Activated naive CD4-positive, alpha-beta T cell treated with anti-CD3 and anti-CD28 coated beads for 36 hours (primary cell): ENCODE data around the gene PHACTR3. TPM values are rescaled to one million over a fixed set of nuclear protein-coding genes. Genes with fewer than 3 reads are reported as not detected.
"Not testable (repeated sequence)": the region's sequence is repeated elsewhere in the genome, so short reads cannot be mapped to it uniquely, and the experiment has no call there.

ENCODE experiments used
- CTCF ChIA-PET: fragments of 350-600 bp; sonication (Branson Sonifier 250); formaldehyde crosslinking; loops from one replicate; lab custom pipeline; 2021; ENCODE audit warnings: antibody characterized with exemption; lab: Charles Lee
- DNase-seq: peaks from one replicate; pipeline ENCODE4 v3.0.0-alpha.2; 2020
- H3K27ac Mint-ChIP-seq: one replicate; pipeline ENCODE4 v1.8.0; 2021; ENCODE audit warnings: mild to moderate bottlenecking, mixed read lengths
- H3K27me3 Mint-ChIP-seq: one replicate; pipeline ENCODE4 v1.8.0; 2021; ENCODE audit warnings: low read depth, mixed read lengths
- H3K36me3 Mint-ChIP-seq: one replicate; pipeline ENCODE4 v1.8.0; 2021; ENCODE audit warnings: low read depth, mixed read lengths
- H3K4me1 Mint-ChIP-seq: one replicate; pipeline ENCODE4 v1.8.0; 2021; ENCODE audit warnings: low read depth, mixed read lengths
- H3K4me3 Mint-ChIP-seq: one replicate; pipeline ENCODE4 v1.8.0; 2021; ENCODE audit warnings: mild to moderate bottlenecking, moderate library complexity, mixed read lengths
- H3K9me3 Mint-ChIP-seq: one replicate; pipeline ENCODE4 v1.8.0; 2021; ENCODE audit warnings: mixed read lengths
- intact Hi-C: fragments of 100-400 bp; cut with micrococcal nuclease; formaldehyde crosslinking; loops from one replicate; pipeline ENCODE4 v1.15.1; 2023
- total RNA-seq, 2 experiments: library from RNA; stranded (reverse); gene quantifications; one replicate each; pipeline ENCODE4 v1.2.3, GENCODE V29; 2021

PHACTR3 gene
- total RNA-seq, 2 experiments from 2014 or later: not detected

DNA sequence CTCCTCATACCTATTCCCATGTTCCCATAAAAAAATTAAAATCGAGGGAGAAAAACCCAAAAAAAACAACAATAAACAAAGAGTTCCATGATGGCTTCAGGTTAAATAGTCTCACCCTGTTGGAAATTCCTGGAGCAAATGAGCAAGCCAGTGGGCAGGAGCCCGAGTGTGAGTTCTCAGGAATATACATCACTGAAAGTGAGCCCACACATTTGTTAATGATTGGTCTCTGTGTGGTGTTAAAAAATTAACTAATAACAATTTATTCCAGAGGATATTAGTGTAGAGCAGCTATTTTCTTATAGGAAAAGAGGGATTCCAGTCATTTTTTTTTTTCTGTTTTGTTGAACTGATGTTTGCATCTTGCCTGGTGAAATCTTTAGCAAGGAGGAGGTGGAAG is 12.9 kb downstream of the PHACTR3 start:
- Mint-ChIP-seq H3K4me1 (no peaks in the 10 kb centered on the region), H3K4me3 (no peak overlapping the region), H3K36me3 (no peaks in the 10 kb centered on the region), H3K9me3 (no peaks in the 10 kb centered on the region), H3K27me3 (peaks cover 20% of the 10 kb centered on the region), H3K27ac (no peak overlapping the region)
- intact Hi-C loops: no loop called here
- no peak for DNase-seq
- CTCF ChIA-PET: interaction anchor here (1.0 kb wide), 1 partner anchor 47 kb away, joined by 4 read pairs; no protein-coding TSS in a partner anchor

DNA sequence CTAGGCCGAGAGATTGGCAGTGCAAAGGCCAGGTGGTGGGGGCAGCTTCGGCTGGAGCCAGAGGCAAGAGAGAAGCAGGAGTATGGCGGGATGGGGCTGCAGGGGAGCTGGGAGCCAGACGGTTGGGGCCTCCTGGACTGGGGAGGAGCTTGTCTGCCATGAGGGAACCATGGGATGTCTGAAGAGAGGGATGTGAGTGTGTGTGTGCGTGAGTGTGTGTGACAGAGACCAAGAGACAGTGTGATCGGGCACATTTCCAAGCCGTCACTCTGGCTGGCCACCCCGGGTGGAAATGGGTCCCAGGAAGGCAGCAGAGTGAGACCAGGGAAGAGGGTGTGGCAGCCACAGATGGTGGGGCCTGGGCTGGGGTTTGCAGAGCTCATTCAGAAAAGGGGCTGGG is 13.8 kb downstream of the PHACTR3 start:
- H3K27ac Mint-ChIP-seq: no peak overlapping the region
- no peaks in the 10 kb centered on the region for H3K9me3 Mint-ChIP-seq
- peaks cover 20% of the 10 kb centered on the region for H3K27me3 Mint-ChIP-seq
- no peaks in the 10 kb centered on the region for H3K36me3 Mint-ChIP-seq
- no peak overlapping the region for H3K4me3 Mint-ChIP-seq
- intact Hi-C loops: no loop called here
- CTCF ChIA-PET: no interaction called here
- no peaks in the 10 kb centered on the region for H3K4me1 Mint-ChIP-seq
- DNase-seq: no peak

DNA sequence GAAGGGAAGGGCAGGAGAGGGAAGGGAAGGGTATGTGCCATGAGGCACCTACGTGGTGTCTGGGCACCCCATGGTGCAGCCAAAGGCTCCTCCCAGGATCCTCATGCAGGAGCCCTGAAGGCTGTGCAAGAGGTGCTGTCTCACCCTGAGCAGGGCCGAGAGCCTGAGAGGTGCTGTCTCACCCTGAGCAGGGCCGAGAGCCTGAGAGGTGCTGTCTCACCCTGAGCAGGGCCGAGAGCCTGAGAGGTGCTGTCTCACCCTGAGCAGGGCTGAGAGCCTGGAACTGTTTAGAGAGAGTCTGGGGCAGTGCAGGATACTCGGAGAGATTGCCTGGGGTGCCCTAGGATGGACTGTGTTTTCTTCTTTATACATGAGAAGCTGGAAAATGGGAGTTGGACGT is 14.2 kb downstream of the PHACTR3 start:
- H3K27ac Mint-ChIP-seq, CTCF ChIA-PET, intact Hi-C loops: not testable (repeated sequence)

DNA sequence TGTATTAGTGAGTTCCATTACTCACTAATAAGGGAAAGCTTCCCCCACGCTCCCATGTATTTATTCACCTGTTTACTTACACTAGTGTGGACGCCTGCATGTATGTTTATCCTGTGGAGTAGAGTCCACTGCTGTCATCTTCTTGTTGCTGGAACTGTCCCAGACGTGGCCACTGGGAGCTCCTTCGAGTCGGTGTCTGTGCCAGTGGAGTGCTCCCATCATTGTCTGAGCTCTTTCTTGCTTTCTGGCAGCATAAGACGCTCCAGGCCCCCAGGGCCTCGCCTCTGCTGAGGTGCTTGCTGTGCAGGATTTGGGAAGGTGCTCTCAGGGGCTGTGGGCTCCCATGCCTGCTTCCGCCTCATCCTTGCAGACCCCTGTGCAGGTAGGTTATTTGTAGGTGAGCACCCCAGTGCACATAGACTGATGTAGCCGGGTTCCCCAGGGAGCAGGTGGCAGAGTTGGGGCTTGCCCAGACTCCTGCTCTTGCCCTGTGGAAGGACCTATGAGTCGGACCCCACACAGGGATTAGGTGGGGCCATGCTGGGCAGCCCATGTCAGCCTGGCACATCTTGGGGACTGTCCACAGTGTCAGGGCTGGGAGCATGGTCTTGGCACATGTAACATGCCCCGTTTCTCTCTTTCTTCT is 16.6 kb downstream of the PHACTR3 start:
- CTCF ChIA-PET: no interaction called here

More for the DNA sequence above, 14.2 kb downstream of the PHACTR3 start:
- not testable (repeated sequence) for DNase-seq, H3K4me3 Mint-ChIP-seq, H3K9me3 Mint-ChIP-seq, H3K36me3 Mint-ChIP-seq, H3K4me1 Mint-ChIP-seq
- peaks cover 20% of the 10 kb centered on the region for H3K27me3 Mint-ChIP-seq

DNA sequence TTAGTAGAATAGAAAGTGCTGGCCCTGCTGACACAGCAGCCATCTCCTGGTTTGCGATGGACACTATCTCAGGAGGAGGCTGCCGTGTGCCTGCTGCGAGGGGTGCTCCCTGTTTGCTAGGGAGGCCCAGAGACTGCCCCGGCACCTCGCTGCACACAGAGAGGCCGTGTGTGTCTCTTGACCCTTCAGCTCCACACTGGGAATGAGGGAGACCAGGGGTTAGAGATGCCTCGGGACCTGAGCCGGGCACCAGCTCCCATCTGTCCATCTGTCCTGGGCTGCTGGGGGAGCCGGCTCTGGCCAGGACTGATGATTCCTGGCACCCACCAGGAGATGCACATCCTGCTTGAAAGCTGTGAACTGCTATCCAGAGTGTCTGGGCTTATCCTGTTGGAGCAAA is 18.2 kb downstream of the PHACTR3 start:
- H3K27ac Mint-ChIP-seq: no peak overlapping the region
- H3K9me3 Mint-ChIP-seq: no peaks in the 10 kb centered on the region
- H3K36me3 Mint-ChIP-seq: no peaks in the 10 kb centered on the region
- DNase-seq: no peak
- intact Hi-C loops: no loop called here
- CTCF ChIA-PET: no interaction called here
- H3K4me3 Mint-ChIP-seq: no peak overlapping the region
- no peaks in the 10 kb centered on the region for H3K4me1 Mint-ChIP-seq
- H3K27me3 Mint-ChIP-seq: peaks cover 22% of the 10 kb centered on the region

More for the DNA sequence above, 16.6 kb downstream of the PHACTR3 start:
- DNase-seq: no peak
- intact Hi-C loops: no loop called here
- no peaks in the 10 kb centered on the region for H3K36me3 Mint-ChIP-seq
- no peak overlapping the region for H3K27ac Mint-ChIP-seq
- no peaks in the 10 kb centered on the region for H3K4me1 Mint-ChIP-seq
- H3K9me3 Mint-ChIP-seq: no peaks in the 10 kb centered on the region
- no peak overlapping the region for H3K4me3 Mint-ChIP-seq
- H3K27me3 Mint-ChIP-seq: peaks cover 18% of the 10 kb centered on the region

DNA sequence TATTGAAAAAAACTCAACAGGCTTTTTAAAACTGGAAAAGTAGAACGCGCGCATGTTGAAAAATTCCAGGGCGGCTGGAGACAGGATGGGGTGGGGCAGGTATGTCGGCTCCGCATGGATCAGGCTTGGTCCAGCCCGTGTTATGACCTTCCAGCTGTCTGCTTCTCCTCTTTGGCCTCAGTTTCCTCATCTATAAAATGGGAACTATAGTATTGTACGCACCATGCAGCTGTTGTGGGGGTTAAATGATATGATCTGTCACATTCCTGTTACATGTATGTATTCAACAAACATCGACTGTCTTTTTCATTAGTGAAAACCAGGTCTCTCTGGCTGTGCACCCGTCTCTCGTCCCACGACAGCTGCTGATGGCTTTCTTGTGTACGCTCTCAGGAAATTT is 18.8 kb downstream of the PHACTR3 start:
- intact Hi-C loops: no loop called here
- H3K4me3 Mint-ChIP-seq: no peak overlapping the region
- H3K27me3 Mint-ChIP-seq: peaks cover 19% of the 10 kb centered on the region
- H3K9me3 Mint-ChIP-seq: no peaks in the 10 kb centered on the region
- no peaks in the 10 kb centered on the region for H3K4me1 Mint-ChIP-seq
- CTCF ChIA-PET: no interaction called here
- no peak overlapping the region for H3K27ac Mint-ChIP-seq
- no peaks in the 10 kb centered on the region for H3K36me3 Mint-ChIP-seq
- DNase-seq: no peak

DNA sequence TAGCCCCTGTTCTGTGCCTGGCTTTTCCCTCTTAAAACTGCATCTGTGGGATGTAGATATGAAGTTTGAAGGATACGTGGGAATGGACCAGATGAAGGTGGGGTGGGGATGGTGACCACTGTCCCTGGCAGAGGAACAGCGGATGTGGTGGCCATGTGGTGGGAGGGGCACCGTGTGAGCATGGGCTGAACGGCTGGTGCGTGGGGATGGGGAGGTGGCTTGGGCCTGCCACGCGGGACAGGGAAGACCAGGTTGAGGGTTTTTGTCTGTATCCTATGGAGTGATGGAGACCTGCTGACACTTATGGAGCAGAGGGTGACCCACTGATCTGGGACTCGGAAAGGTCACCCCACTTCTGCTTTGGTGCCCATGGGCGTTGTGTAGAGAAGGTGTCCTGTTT is 19.2 kb downstream of the PHACTR3 start:
- CTCF ChIA-PET: no interaction called here
- DNase-seq: no peak

DNA sequence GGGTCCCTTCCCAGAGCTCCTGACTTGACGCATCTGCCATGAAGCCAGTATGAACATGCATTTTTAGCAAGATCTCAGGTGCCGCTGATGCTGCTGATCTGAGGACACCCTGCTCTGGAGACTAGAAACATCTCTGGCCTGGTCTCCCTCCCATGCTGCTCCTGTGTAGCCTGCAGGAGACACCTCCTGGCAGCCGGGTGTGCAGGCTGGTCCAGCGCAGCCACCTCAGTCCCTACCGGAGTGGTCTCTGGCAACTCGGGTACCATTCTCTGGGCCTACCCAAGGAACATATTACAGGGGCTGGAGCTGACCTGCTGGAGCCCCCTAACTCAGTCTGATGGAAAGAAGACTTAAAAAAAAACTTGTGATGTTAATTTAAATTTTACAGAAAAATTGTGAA is 20.1 kb downstream of the PHACTR3 start:
- DNase-seq: no peak
- no peaks in the 10 kb centered on the region for H3K4me1 Mint-ChIP-seq
- CTCF ChIA-PET: no interaction called here
- peaks cover 17% of the 10 kb centered on the region for H3K27me3 Mint-ChIP-seq
- intact Hi-C loops: no loop called here
- no peaks in the 10 kb centered on the region for H3K36me3 Mint-ChIP-seq
- H3K4me3 Mint-ChIP-seq: no peak overlapping the region
- no peaks in the 10 kb centered on the region for H3K9me3 Mint-ChIP-seq
- H3K27ac Mint-ChIP-seq: no peak overlapping the region

More for the DNA sequence above, 19.2 kb downstream of the PHACTR3 start:
- Mint-ChIP-seq H3K27me3 (peaks cover 17% of the 10 kb centered on the region), H3K4me3 (no peak overlapping the region), H3K27ac (no peak overlapping the region), H3K36me3 (no peaks in the 10 kb centered on the region), H3K9me3 (no peaks in the 10 kb centered on the region), H3K4me1 (no peaks in the 10 kb centered on the region)
- intact Hi-C loops: no loop called here

DNA sequence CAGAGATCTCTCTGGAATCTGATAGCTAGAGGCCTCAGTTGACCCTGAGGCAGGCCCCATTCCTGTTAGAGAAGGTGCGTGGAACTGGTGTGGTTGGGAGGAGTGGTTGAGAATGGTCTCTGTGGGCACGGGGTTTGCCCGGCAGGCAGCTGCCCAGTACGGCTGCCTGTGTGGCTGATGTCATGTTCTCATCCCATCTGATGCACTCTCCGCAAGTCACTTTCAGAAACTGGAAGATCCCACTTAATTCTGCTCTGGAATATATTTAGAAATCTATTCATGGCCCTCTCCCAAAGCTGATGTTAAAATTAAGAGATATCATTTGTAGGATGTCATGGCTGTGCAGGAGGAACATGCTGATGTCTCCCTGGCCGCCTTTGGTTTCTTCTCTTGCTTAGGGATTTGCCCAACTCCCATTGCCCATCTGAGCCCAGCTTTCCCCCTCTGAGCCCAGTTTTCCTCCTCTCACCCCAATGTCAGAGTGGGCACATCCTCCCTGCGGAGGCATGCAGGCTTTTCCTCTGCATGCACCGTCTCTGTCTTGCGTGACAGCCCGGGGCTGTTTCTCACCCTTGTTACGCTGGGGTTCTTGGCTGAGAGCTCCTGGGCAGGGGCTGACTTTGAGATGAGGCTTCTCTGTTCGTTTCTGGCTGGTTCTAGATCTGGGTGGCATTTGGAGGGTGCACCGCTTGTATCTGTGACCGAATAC is 21.0 kb downstream of the PHACTR3 start:
- Mint-ChIP-seq H3K9me3 (no peaks in the 10 kb centered on the region), H3K4me1 (no peaks in the 10 kb centered on the region), H3K27ac (no peak overlapping the region), H3K36me3 (no peaks in the 10 kb centered on the region), H3K27me3 (peaks cover 15% of the 10 kb centered on the region), H3K4me3 (no peak overlapping the region)
- intact Hi-C loops: no loop called here
- CTCF ChIA-PET: no interaction called here
- no peak for DNase-seq

DNA sequence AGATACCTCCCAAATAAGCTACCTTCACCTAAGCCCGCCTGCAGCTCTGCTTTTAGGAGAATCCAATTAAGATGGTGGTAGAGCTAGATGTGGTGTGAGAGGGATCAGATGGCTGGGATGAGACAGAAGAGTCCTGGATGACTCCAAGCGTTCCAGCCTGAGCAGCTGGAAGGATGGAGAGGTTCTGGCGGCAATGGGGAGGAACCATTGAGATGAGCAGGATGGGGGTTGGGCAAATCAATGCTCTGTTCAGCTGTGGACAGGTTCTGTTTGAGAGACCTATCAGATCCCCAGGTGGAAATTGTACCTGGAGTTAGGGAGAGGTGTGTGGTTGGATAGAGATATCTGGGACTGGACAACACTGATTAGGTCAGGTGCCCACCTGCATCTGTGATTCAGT is 23.0 kb downstream of the PHACTR3 start:
- H3K27me3 Mint-ChIP-seq: peaks cover 12% of the 10 kb centered on the region
- H3K4me1 Mint-ChIP-seq: no peaks in the 10 kb centered on the region
- no peaks in the 10 kb centered on the region for H3K9me3 Mint-ChIP-seq
- no peak overlapping the region for H3K27ac Mint-ChIP-seq
- intact Hi-C loops: no loop called here
- no peak overlapping the region for H3K4me3 Mint-ChIP-seq
- no peak for DNase-seq
- no peaks in the 10 kb centered on the region for H3K36me3 Mint-ChIP-seq
- CTCF ChIA-PET: interaction anchor here (1.1 kb wide), 1 partner anchor 11 kb away, joined by 3 read pairs; no protein-coding TSS in a partner anchor

DNA sequence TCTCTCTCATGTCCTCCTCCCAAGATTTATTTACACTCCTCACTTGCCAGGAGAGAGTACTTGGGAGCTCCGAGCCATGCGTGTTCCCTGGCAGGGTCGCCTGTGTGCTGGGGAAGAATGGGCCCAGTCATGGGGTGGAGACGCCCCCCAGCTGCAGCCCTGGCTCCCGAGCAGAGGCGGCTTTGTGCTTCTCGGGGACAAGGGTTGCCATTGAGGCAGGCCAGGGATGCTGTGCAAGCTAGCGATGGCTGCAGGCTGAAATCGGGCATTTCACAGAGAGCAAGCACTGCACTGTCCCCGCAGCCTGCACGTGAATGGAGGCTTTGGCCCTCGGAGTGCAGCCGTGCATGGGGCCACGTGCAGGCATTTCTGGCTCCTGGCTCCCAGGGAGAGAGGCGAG is 23.8 kb downstream of the PHACTR3 start:
- intact Hi-C loops: no loop called here
- DNase-seq: no peak
- no peak overlapping the region for H3K27ac Mint-ChIP-seq
- H3K4me3 Mint-ChIP-seq: no peak overlapping the region
- no peaks in the 10 kb centered on the region for H3K4me1 Mint-ChIP-seq
- no peaks in the 10 kb centered on the region for H3K9me3 Mint-ChIP-seq
- peaks cover 12% of the 10 kb centered on the region for H3K27me3 Mint-ChIP-seq
- no peaks in the 10 kb centered on the region for H3K36me3 Mint-ChIP-seq
- CTCF ChIA-PET: no interaction called here

DNA sequence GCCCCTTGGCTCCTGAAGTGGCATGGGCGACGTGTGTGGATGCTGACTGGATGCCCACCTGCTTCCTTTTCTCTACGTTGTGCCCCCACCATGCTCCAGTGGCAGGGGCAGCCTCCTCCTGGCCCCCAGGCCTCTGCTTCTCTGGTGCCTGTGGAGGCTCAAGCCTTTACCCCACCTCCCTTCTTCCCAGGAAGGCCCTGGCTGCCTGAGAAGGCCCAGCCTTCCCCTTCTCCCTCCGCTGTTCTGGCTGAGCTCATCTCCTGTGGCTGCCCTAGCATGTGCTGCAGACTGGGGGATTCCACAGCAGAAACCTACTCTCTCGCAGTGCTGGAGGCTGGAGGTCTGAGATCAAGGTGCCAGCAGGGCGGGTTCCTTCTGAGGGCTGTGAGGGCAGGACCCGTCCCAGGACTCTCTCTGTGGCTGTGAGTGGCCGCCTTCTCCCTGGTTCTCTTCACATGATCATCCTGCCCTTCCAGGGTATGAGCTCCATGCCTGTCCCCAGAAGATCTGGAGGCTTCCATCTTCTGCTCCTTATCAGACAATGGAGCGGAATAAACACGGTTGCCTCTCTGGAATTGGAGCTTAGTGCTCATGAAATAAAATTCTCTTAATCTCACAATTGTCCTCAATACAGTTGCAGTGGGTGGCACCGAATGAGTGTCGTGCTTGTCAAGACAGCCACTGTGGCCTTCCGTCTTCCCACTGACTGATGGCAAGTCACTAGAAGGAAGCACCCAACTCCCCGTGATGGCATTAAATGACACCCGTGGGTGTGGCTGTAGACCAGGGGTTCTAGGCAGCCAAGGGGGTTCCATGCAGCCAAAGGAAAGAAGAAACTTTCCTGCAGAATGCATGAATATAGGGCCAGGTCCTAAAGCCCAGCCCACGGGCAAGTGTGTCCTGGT is 25.1 kb downstream of the PHACTR3 start:
- Mint-ChIP-seq H3K4me1 (no peaks in the 10 kb centered on the region), H3K27ac (no peak overlapping the region), H3K27me3 (peaks cover 12% of the 10 kb centered on the region), H3K9me3 (no peaks in the 10 kb centered on the region), H3K36me3 (no peaks in the 10 kb centered on the region), H3K4me3 (no peak overlapping the region)
- CTCF ChIA-PET: no interaction called here
- intact Hi-C loops: no loop called here
- no peak for DNase-seq
